H1 (cell line): ENCODE results near the gene MRPS10. TPM values are rescaled to one million over a fixed set of nuclear protein-coding genes. Genes with fewer than 3 reads are reported as not detected.

Experiments
- CTCF ChIP-seq, 3 experiments: IDR thresholded peaks; 1 replicate in 2 of 3; 2 replicates in 1 of 3; pipeline versions ENCODE4 v1.5.1 to v1.6.1; 2011; ENCODE audit warnings: low read length in 3 of 3, mild to moderate bottlenecking in 3 of 3, inconsistent platforms in 2 of 3, low read depth in 1 of 3, moderate library complexity in 1 of 3; ENCODE audit not compliant: insufficient read depth in 1 of 3; ENCODE audit errors: control extremely low read depth in 1 of 3
- SIN3A ChIP-seq, 2 experiments: IDR thresholded peaks in 1 of 2; conservative IDR thresholded peaks in 1 of 2; 2 replicates each; pipeline ENCODE4 v1.6.1; 2011 to 2012; ENCODE audit warnings: low read length in 2 of 2, improper control_type of control experiment in 1 of 2, low read depth in 1 of 2, mild to moderate bottlenecking in 1 of 2
- polyA plus RNA-seq, 7 experiments: library from polyadenylated mRNA; depleted of rRNA in 3 of 7; stranded (reverse) in 5 of 7; unstranded in 2 of 7; fragments of >200 nt in 5 of 7; fragments of 200-250 nt in 2 of 7; gene quantifications; 1 replicate in 5 of 7; 2 replicates in 1 of 7; 4 replicates in 1 of 7; pipeline versions ENCODE4 v1.2.1 to v1.2.3, GENCODE V29; 2011 to 2013; ENCODE audit warnings: missing spikeins in 2 of 7, mixed read lengths in 2 of 7
- total RNA-seq: library from RNA; stranded (reverse); fragmentation: NEBNext Ultra II Directional; extraction: Animal tissue kit (Norgen Biotek cat#: 25700); gene quantifications from 2 replicates; pipeline ENCODE4 v1.2.1, GENCODE V29; 2021

The MRPS10 gene
- total and polyA plus RNA-seq, 2 of the 8 experiments (the other 6 are each of a cell fraction or from before 2014, with no cell fraction given): 20.5 to 33.6 TPM

- no peak for TF ChIP-seq CTCF (IDR thresholded peaks at IDR 0.05; ENCODE audit: control extremely low read depth in 1 of 3, insufficient read depth in 1 of 3, low read depth in 1 of 3, low read length in 3 of 3)
- TF ChIP-seq SIN3A (conservative IDR thresholded peaks at IDR 0.05 in 1 of 2, IDR thresholded peaks at IDR 0.05 in 1 of 2; ENCODE audit: low read depth in 1 of 2, low read length in 2 of 2): peak; percentile 66 to 77; a peak in 2 of 4 replicates
Measured at GRCh38 chr6:42217519-42218367, at the start of gene MRPS10 (continued).
